Activated T-helper 1 cell treated with Interleukin-2 at 50 U/mL for 16 hours (primary cell): ENCODE data around the gene EGFL6.
A peak's percentile ranks its signal among the peaks of the same experiment; 100 is the strongest.
"Not testable (repeated sequence)": the region's sequence is repeated elsewhere in the genome, so short reads cannot be mapped to it uniquely, and the experiment has no call there.

Experiments
- DNase-seq: peaks from one replicate; pipeline ENCODE4 v3.0.0-alpha.2; 2020; ENCODE audit warnings: low read depth

Gene EGFL6

GRCh38 chrX:13597874-13598273 lies 28.5 kb downstream of the EGFL6 start:
- no peak for DNase-seq

- no peak for DNase-seq
These were observed 29.5 kb downstream of the EGFL6 start for GRCh38 chrX:13598877-13599276.

- no peak for DNase-seq
These were observed 30.1 kb downstream of the EGFL6 start for GRCh38 chrX:13599491-13599890.

GRCh38 chrX:13605611-13606010 lies 36.2 kb downstream of the EGFL6 start:
- no peak for DNase-seq

GRCh38 chrX:13607331-13607995 lies 38.1 kb downstream of the EGFL6 start:
- no peak for DNase-seq

GRCh38 chrX:13607996-13608365 lies 38.6 kb downstream of the EGFL6 start:
- DNase-seq, result no peak

GRCh38 chrX:13614154-13614553 lies 44.8 kb downstream of the EGFL6 start:
- no peak for DNase-seq

- no peak for DNase-seq
These were observed 50.8 kb downstream of the EGFL6 start for GRCh38 chrX:13620207-13620606.

- no peak for DNase-seq
These were observed 53.1 kb downstream of the EGFL6 start for GRCh38 chrX:13622401-13622964.

GRCh38 chrX:13627306-13627705 lies 57.9 kb downstream of the EGFL6 start:
- DNase-seq, result no peak

- not testable (repeated sequence) for DNase-seq
These were observed 67.8 kb downstream of the EGFL6 start for GRCh38 chrX:13637224-13637623.

GRCh38 chrX:13638021-13638420 lies 68.6 kb downstream of the EGFL6 start:
- DNase-seq, result no peak

- DNase-seq, result no peak
These were observed 69.4 kb downstream of the EGFL6 start for GRCh38 chrX:13638826-13639225.

- not testable (repeated sequence) for DNase-seq
These were observed 72.3 kb downstream of the EGFL6 start for GRCh38 chrX:13641684-13642083.

- DNase-seq, result no peak
These were observed 76.2 kb downstream of the EGFL6 start for GRCh38 chrX:13645464-13646153.

- DNase-seq, result no peak
These were observed 76.8 kb downstream of the EGFL6 start for GRCh38 chrX:13646154-13646549.

GRCh38 chrX:13647709-13648212 lies 78.4 kb downstream of the EGFL6 start:
- DNase-seq, result peak; percentile 18

GRCh38 chrX:13648336-13648735 lies 78.9 kb downstream of the EGFL6 start:
- not testable (repeated sequence) for DNase-seq

- DNase-seq, result no peak
These were observed 80.4 kb downstream of the EGFL6 start for GRCh38 chrX:13649838-13650237.

GRCh38 chrX:13650318-13650717 lies 80.9 kb downstream of the EGFL6 start:
- DNase-seq, result no peak

GRCh38 chrX:13651150-13651549 lies 81.7 kb downstream of the EGFL6 start:
- DNase-seq, result no peak

- no peak for DNase-seq
These were observed 82.9 kb downstream of the EGFL6 start for GRCh38 chrX:13652287-13652793.
